HG03457 (cell line): ENCODE results near the gene UPK3BL2.
"Not testable (repeated sequence)": the region's sequence is repeated elsewhere in the genome, so short reads cannot be mapped to it uniquely, and the experiment has no call there.

ENCODE experiments used
- ATAC-seq: cut with Tn5 transposase; IDR thresholded peaks from one replicate; pipeline ENCODE4 v1.9.1; 2021; ENCODE audit warnings: moderate number of reproducible peaks; ENCODE audit not compliant: unreplicated experiment

Gene UPK3BL2

GRCh38 chr7:102543596-102543995 lies at the start of gene UPK3BL2:
UPK3BL2 (minus strand) TSS chr7:102543696; CDS start chr7:102543636, 60 bp downstream.
- not testable (repeated sequence) for ATAC-seq

- peak; percentile 33 for ATAC-seq
Observed at GRCh38 chr7:102592477-102593019, 49.1 kb upstream of the UPK3BL2 start.

GRCh38 chr7:102589857-102590256 lies 46.4 kb upstream of the UPK3BL2 start:
- ATAC-seq = peak; percentile 29

- ATAC-seq = not testable (repeated sequence)
Observed at GRCh38 chr7:102583495-102583894, 40.0 kb upstream of the UPK3BL2 start.

GRCh38 chr7:102581722-102582121 lies 38.2 kb upstream of the UPK3BL2 start:
- not testable (repeated sequence) for ATAC-seq

- not testable (repeated sequence) for ATAC-seq
Observed at GRCh38 chr7:102578486-102578885, 35.0 kb upstream of the UPK3BL2 start.

- ATAC-seq = not testable (repeated sequence)
Observed at GRCh38 chr7:102577315-102578240, 34.1 kb upstream of the UPK3BL2 start.

- ATAC-seq = not testable (repeated sequence)
Observed at GRCh38 chr7:102576363-102576762, 32.9 kb upstream of the UPK3BL2 start.

- ATAC-seq = not testable (repeated sequence)
Observed at GRCh38 chr7:102574607-102575006, 31.1 kb upstream of the UPK3BL2 start.

GRCh38 chr7:102572261-102573239 lies 29.1 kb upstream of the UPK3BL2 start, which contains the start of gene POLR2J3:
POLR2J3 (minus strand) TSS chr7:102572583; CDS start chr7:102572521, 62 bp downstream.
- ATAC-seq = peak; percentile 84

GRCh38 chr7:102568620-102569019 lies 25.1 kb upstream of the UPK3BL2 start:
- ATAC-seq = not testable (repeated sequence)

GRCh38 chr7:102550808-102551422 lies 7.4 kb upstream of the UPK3BL2 start, which contains the start of gene SPDYE2:
SPDYE2 (plus strand) TSS chr7:102551226; CDS start chr7:102553256, 2,030 bp downstream.
- ATAC-seq = not testable (repeated sequence)

GRCh38 chr7:102546353-102546752 lies 2.9 kb upstream of the UPK3BL2 start:
- not testable (repeated sequence) for ATAC-seq

- not testable (repeated sequence) for ATAC-seq
Observed at GRCh38 chr7:102545288-102545687, 1.8 kb upstream of the UPK3BL2 start.

- ATAC-seq = not testable (repeated sequence)
Observed at GRCh38 chr7:102544372-102544771, 876 bp upstream of the UPK3BL2 start.

GRCh38 chr7:102542771-102543170 lies 725 bp downstream of the UPK3BL2 start:
- ATAC-seq = not testable (repeated sequence)

GRCh38 chr7:102542083-102542482 lies 1.4 kb downstream of the UPK3BL2 start:
- not testable (repeated sequence) for ATAC-seq

GRCh38 chr7:102540604-102541003 lies 2.9 kb downstream of the UPK3BL2 start:
- ATAC-seq = not testable (repeated sequence)

GRCh38 chr7:102535062-102535615 lies 8.4 kb downstream of the UPK3BL2 start:
- ATAC-seq = not testable (repeated sequence)

GRCh38 chr7:102532127-102532526 lies 11.4 kb downstream of the UPK3BL2 start:
- ATAC-seq = not testable (repeated sequence)
